ENCODE measurements around the gene EVC2.

DNA sequence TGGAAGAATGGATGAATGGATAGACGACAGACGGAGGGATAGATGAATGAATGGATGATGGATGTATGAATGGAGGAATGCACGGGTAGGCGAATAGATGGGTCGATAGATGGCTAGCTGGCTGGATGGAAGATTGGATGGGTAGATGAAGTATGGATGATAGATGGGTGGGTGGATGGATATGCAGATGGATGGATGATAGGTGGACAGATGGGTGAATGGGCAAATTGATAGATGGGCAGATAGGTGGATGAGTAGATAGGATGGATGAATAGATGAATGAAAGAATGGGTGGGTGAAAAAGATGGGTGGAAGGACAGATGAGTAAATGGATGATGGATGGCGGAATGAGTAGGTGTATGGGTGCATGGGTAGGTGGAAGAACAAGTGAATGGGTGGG is 57.3 kb downstream of the EVC2 start:
- no peak for TF ChIP-seq POLR2A (IDR thresholded peaks at IDR 0.05)
- TF ChIP-seq, protein P1, sequence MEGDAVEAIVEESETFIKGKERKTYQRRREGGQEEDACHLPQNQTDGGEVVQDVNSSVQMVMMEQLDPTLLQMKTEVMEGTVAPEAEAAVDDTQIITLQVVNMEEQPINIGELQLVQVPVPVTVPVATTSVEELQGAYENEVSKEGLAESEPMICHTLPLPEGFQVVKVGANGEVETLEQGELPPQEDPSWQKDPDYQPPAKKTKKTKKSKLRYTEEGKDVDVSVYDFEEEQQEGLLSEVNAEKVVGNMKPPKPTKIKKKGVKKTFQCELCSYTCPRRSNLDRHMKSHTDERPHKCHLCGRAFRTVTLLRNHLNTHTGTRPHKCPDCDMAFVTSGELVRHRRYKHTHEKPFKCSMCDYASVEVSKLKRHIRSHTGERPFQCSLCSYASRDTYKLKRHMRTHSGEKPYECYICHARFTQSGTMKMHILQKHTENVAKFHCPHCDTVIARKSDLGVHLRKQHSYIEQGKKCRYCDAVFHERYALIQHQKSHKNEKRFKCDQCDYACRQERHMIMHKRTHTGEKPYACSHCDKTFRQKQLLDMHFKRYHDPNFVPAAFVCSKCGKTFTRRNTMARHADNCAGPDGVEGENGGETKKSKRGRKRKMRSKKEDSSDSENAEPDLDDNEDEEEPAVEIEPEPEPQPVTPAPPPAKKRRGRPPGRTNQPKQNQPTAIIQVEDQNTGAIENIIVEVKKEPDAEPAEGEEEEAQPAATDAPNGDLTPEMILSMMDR (IDR thresholded peaks at IDR 0.05): no peak
